ENCODE results near the gene RIT1.

DNA sequence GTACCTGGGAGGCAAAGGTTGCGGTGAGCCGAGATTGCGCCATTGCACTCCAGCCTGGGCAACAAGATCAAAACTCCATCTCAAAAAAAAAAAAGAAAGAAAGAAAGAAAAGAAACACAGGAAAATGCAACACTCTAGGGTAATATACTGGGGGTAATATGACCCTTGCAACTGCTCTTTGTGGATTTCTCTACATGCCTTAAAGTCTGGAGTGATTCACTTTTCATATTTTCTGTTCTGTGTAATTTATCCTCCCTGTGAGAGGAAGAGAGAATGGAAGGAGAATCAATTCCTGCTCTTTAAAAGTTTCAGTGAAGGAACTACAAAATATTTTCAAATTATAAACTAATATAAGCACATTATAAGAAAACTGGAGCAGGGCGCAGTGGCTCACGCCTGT, 22.7 kb downstream of the RIT1 start:
- TF ChIP-seq SUZ12 (IDR thresholded peaks at IDR 0.05; ENCODE audit: extremely low read depth, insufficient read depth, insufficient read length), result no peak
- no peak for TF ChIP-seq ZNF274 (IDR thresholded peaks at IDR 0.05; ENCODE audit: low read depth, low read length)
- TF ChIP-seq YY1 (IDR thresholded peaks at IDR 0.05; ENCODE audit: insufficient read depth, insufficient read length), result no peak

Measured in NT2/D1 (cell line).